ENCODE measurements around the gene AKAP13. TPM values are rescaled to one million over a fixed set of nuclear protein-coding genes. Genes with fewer than 3 reads are reported as not detected.

The AKAP13 gene
- total and polyA plus RNA-seq, 2 donors (not counting 1 experiment from before 2014, with no cell fraction given): 73.8 to 358 TPM

GRCh38 chr15:85581495-85581894, 201.1 kb downstream of the AKAP13 start:
- Histone ChIP-seq H3K4me2 (replicated peaks; ENCODE audit: low read depth, low read length, poor library complexity, severe bottlenecking) (peak overlapping the region; percentile 71), H3K9me3 (ENCODE audit: control extremely low read depth in 1 of 3, control insufficient read depth in 2 of 3, insufficient read depth in 1 of 3, low read length in 2 of 3) (no peaks in the 10 kb centered on the region), H3K36me3 (replicated peaks in 1 of 2; ENCODE audit: control extremely low read depth in 1 of 2, control insufficient read depth in 1 of 2, extremely low read depth in 1 of 2, insufficient read depth in 2 of 2, low read length in 1 of 2) (peaks cover 18 to 61% of the 10 kb centered on the region in 2 experiments), H3K79me2 (ENCODE audit: control insufficient read depth, insufficient read depth, low read length) (peaks cover 39% of the 10 kb centered on the region), H3K4me3 (ENCODE audit: control extremely low read depth in 1 of 5, extremely low read depth in 1 of 5, insufficient read depth in 1 of 5, low read depth in 2 of 5, low read length in 4 of 5) (no peak overlapping the region), H3K9ac (ENCODE audit: low read length) (peak overlapping the region; percentile 24), H4K20me1 (ENCODE audit: control insufficient read depth, insufficient read depth, low read length, poor library complexity, severe bottlenecking) (peaks cover 5% of the 10 kb centered on the region), H2AFZ (ENCODE audit: insufficient read depth, low read depth, low read length, poor library complexity, severe bottlenecking) (no peak overlapping the region), H3K4me1 (ENCODE audit: control insufficient read depth in 2 of 2, insufficient read depth in 2 of 2, low read length in 2 of 2) (peaks cover 55 to 58% of the 10 kb centered on the region in 2 donors), H3K27me3 (replicated peaks in 1 of 4; ENCODE audit: control extremely low read depth in 1 of 4, control insufficient read depth in 3 of 4, insufficient read depth in 4 of 4, low read length in 3 of 4) (no peaks in the 10 kb centered on the region), H3K27ac (ENCODE audit: low read length in 2 of 2) (peak overlapping the region; percentile 84 to 94)
- peak; percentile 59 for DNase-seq
- intact Hi-C loops (cut with micrococcal nuclease): loop anchor here (5.0 to 10.0 kb wide), 5 partner anchors 41 to 267 kb away; no protein-coding TSS in a partner anchor
- Mint-ChIP-seq H3K27ac (peak overlapping the region; percentile 94), H3K4me3 (peak overlapping the region; percentile 85), H3K27me3 (no peaks in the 10 kb centered on the region), H3K4me1 (peaks cover 67% of the 10 kb centered on the region), H3K9me3 (ENCODE audit: insufficient read depth) (no peaks in the 10 kb centered on the region)
- CTCF ChIA-PET: interaction anchor here (1.4 to 1.7 kb wide), 2 partner anchors 11 to 13 kb away, joined by 3 to 4 read pairs; no protein-coding TSS in a partner anchor
- peak; percentile 5 for ATAC-seq (ENCODE audit: low read depth)
- TF ChIP-seq, protein P1, sequence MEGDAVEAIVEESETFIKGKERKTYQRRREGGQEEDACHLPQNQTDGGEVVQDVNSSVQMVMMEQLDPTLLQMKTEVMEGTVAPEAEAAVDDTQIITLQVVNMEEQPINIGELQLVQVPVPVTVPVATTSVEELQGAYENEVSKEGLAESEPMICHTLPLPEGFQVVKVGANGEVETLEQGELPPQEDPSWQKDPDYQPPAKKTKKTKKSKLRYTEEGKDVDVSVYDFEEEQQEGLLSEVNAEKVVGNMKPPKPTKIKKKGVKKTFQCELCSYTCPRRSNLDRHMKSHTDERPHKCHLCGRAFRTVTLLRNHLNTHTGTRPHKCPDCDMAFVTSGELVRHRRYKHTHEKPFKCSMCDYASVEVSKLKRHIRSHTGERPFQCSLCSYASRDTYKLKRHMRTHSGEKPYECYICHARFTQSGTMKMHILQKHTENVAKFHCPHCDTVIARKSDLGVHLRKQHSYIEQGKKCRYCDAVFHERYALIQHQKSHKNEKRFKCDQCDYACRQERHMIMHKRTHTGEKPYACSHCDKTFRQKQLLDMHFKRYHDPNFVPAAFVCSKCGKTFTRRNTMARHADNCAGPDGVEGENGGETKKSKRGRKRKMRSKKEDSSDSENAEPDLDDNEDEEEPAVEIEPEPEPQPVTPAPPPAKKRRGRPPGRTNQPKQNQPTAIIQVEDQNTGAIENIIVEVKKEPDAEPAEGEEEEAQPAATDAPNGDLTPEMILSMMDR (IDR thresholded peaks at IDR 0.05): no peak
- no peak for TF ChIP-seq EZH2 (IDR thresholded peaks at IDR 0.05; ENCODE audit: borderline replicate concordance, insufficient read depth, low read depth, low read length, poor library complexity, severe bottlenecking)
- WGBS (ENCODE audit: insufficient coverage): 78% methylated on average over 6 of the region's 8 CpGs
- POLR2A ChIA-PET: interaction anchor here (1.0 to 1.3 kb wide), 3 partner anchors 26 to 201 kb away, joined by 3 to 4 read pairs (median 4); partner anchors contain the start of gene AKAP13

Data from B cell (primary cell).